ENCODE data around the gene NR4A1. TPM values are rescaled to one million over a fixed set of nuclear protein-coding genes. Genes with fewer than 3 reads are reported as not detected.

Gene NR4A1
- total RNA-seq, 2 donors from 2014 or later: 17.7 to 18.4 TPM

DNA sequence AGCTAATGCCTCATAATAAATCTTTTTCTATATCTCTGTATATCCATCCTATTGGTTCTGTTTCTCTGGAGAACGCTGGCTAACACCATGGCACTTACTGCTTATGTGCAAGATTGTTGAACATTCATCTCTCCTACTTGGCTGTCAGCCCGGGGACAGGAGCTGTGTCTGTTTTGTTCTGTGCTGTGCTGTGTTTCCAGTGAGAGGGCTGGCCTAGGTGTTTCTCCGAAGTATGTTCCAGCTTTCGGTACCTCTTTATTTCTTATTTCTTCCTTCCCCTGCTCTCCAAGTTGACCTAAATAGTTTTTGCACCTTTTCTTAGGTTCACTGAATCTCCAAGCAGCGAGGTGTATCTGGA, 18.8 kb upstream of the NR4A1 start:
- Mint-ChIP-seq H3K4me3 (peak overlapping the region; percentile 51), H3K4me1 (peaks cover 19% of the 10 kb centered on the region), H3K36me3 (ENCODE audit: low read depth) (no peaks in the 10 kb centered on the region), H3K27me3 (ENCODE audit: insufficient read depth) (peaks cover 24% of the 10 kb centered on the region), H3K27ac (peak overlapping the region; percentile 90), H3K9me3 (no peaks in the 10 kb centered on the region)
- Histone ChIP-seq H3K4me3 (ENCODE audit: low read length) (peak overlapping the region; percentile 75), H3K9ac (ENCODE audit: extremely low read depth, low read length, poor library complexity, severe bottlenecking) (peak overlapping the region; percentile 4), H3K27ac (ENCODE audit: low read depth, low read length) (peak overlapping the region; percentile 26), H3K27me3 (ENCODE audit: control insufficient read depth, insufficient read depth, low read length, poor library complexity, severe bottlenecking) (peaks cover 20% of the 10 kb centered on the region), H3K9me3 (ENCODE audit: control insufficient read depth, low read length) (no peaks in the 10 kb centered on the region), H3K36me3 (ENCODE audit: control insufficient read depth, insufficient read depth, low read length) (no peaks in the 10 kb centered on the region), H3K4me1 (ENCODE audit: control insufficient read depth, insufficient read depth, low read length) (peaks cover 3% of the 10 kb centered on the region)
- TF ChIP-seq, protein P1, sequence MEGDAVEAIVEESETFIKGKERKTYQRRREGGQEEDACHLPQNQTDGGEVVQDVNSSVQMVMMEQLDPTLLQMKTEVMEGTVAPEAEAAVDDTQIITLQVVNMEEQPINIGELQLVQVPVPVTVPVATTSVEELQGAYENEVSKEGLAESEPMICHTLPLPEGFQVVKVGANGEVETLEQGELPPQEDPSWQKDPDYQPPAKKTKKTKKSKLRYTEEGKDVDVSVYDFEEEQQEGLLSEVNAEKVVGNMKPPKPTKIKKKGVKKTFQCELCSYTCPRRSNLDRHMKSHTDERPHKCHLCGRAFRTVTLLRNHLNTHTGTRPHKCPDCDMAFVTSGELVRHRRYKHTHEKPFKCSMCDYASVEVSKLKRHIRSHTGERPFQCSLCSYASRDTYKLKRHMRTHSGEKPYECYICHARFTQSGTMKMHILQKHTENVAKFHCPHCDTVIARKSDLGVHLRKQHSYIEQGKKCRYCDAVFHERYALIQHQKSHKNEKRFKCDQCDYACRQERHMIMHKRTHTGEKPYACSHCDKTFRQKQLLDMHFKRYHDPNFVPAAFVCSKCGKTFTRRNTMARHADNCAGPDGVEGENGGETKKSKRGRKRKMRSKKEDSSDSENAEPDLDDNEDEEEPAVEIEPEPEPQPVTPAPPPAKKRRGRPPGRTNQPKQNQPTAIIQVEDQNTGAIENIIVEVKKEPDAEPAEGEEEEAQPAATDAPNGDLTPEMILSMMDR (conservative IDR thresholded peaks at IDR 0.05): no peak
- DNase-seq: no peak
- WGBS, 2 experiments (ENCODE audit: insufficient coverage in 1 of 2, insufficient read length in 1 of 2): 40 to 42% methylated on average over 2 to 5 of the region's 5 CpGs

DNA sequence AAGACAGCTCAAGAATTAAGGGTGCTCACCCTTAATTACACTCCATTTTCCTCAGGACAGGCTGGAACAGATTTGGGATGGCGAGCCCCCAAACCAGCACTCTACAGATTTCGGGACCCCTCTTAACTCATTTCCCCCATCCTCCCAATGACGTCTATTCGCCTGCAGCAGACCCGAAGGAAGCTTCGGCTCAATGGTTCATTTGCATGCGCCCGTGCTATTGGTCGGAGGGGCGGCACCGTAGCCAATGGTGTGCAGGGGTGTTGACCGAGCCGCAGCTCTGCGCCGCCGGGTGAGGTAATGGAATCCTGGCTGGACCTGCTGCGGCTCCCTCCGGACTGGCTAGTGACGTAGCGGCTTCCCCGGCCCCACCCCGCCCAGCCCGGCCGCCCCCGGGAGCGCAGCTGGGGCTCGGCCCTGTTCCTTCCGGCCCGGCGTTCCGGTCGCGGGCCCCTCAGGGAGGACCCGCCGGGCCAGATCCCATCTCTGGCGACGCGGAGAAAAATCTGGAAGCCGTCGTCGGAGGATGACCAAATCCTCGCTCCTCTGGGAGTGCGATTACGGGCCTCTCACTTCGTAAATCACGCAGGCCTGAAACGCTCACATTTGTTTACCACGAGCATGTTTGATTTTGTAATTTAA, 18.3 kb upstream of the NR4A1 start:
- Mint-ChIP-seq H3K4me1 (peaks cover 22% of the 10 kb centered on the region), H3K27me3 (ENCODE audit: insufficient read depth) (peaks cover 25% of the 10 kb centered on the region), H3K9me3 (no peaks in the 10 kb centered on the region), H3K4me3 (peak overlapping the region; percentile 51), H3K36me3 (ENCODE audit: low read depth) (no peaks in the 10 kb centered on the region), H3K27ac (peak overlapping the region; percentile 91)
- Histone ChIP-seq H3K4me1 (ENCODE audit: control insufficient read depth, insufficient read depth, low read length) (peaks cover 3% of the 10 kb centered on the region), H3K4me3 (ENCODE audit: low read length) (peak overlapping the region; percentile 75), H3K27me3 (ENCODE audit: control insufficient read depth, insufficient read depth, low read length, poor library complexity, severe bottlenecking) (peaks cover 20% of the 10 kb centered on the region), H3K36me3 (ENCODE audit: control insufficient read depth, insufficient read depth, low read length) (no peaks in the 10 kb centered on the region), H3K27ac (ENCODE audit: low read depth, low read length) (peak overlapping the region; percentile 83), H3K9ac (ENCODE audit: extremely low read depth, low read length, poor library complexity, severe bottlenecking) (peak overlapping the region; percentile 60), H3K9me3 (ENCODE audit: control insufficient read depth, low read length) (no peaks in the 10 kb centered on the region)
- WGBS, 2 experiments (ENCODE audit: insufficient coverage in 1 of 2, insufficient read length in 1 of 2): 3 to 4% methylated on average over 33 to 48 of the region's 48 CpGs
- DNase-seq: peak; percentile 100
- TF ChIP-seq, protein P1 (conservative IDR thresholded peaks at IDR 0.05): no peak

DNA sequence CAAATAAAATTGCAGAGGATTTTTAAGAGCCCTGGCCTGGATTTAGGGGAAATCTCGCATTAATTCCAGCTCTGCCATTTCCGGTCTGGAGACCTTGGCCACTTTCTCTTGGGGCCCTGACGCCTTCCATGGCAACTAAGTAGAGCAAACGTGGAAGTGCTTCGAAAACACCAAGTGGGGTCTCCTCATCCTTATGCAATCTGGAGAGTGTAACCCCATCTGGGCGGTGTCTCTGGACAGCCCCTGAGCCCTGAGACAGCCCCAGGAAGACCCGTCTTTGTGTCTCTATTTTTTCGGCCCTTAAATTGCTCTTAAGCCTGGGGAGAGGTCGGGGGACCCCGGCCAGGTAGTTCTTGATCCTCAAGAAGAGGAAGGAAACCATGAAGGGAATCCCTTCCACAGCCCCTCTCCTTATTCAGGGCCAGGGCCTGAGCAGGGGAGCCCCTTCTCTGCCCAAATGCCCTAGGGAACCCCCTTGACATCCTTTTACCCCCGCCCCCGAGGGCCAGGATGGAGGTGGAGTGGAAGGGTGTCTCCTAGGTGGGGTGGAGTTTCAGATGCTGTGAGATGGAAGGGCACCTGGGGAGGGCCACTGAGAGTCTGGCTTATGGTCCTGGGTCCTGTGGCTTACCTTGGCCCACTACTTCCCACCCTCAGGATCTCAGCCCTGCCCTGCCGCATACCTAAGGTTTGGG, 17.6 kb upstream of the NR4A1 start:
- H3K4me3 ChIP-seq (ENCODE audit: low read length): peak overlapping the region; percentile 73
- Mint-ChIP-seq H3K9me3 (no peaks in the 10 kb centered on the region), H3K27ac (peak overlapping the region; percentile 91), H3K27me3 (ENCODE audit: insufficient read depth) (peaks cover 25% of the 10 kb centered on the region), H3K4me3 (peak overlapping the region; percentile 51), H3K36me3 (ENCODE audit: low read depth) (no peaks in the 10 kb centered on the region), H3K4me1 (peaks cover 26% of the 10 kb centered on the region)
- peak overlapping the region; percentile 60 for H3K9ac ChIP-seq (ENCODE audit: extremely low read depth, low read length, poor library complexity, severe bottlenecking)
- TF ChIP-seq, protein P1 (conservative IDR thresholded peaks at IDR 0.05): no peak
- no peak for DNase-seq
- H3K27ac ChIP-seq (ENCODE audit: low read depth, low read length): peak overlapping the region; percentile 83
- H3K27me3 ChIP-seq (ENCODE audit: control insufficient read depth, insufficient read depth, low read length, poor library complexity, severe bottlenecking): peaks cover 20% of the 10 kb centered on the region
- H3K36me3 ChIP-seq (ENCODE audit: control insufficient read depth, insufficient read depth, low read length): no peaks in the 10 kb centered on the region
- no peaks in the 10 kb centered on the region for H3K9me3 ChIP-seq (ENCODE audit: control insufficient read depth, low read length)
- peaks cover 3% of the 10 kb centered on the region for H3K4me1 ChIP-seq (ENCODE audit: control insufficient read depth, insufficient read depth, low read length)
- WGBS, 2 experiments (ENCODE audit: insufficient coverage in 1 of 2, insufficient read length in 1 of 2): 88 to 92% methylated on average over 11 to 12 of the region's 13 CpGs

Measured in endodermal cell (in vitro differentiated cells).